ENCODE results near the gene GLOD4.
"Not testable (repeated sequence)": the region's sequence is repeated elsewhere in the genome, so short reads cannot be mapped to it uniquely, and the experiment has no call there.

Gene GLOD4

DNA sequence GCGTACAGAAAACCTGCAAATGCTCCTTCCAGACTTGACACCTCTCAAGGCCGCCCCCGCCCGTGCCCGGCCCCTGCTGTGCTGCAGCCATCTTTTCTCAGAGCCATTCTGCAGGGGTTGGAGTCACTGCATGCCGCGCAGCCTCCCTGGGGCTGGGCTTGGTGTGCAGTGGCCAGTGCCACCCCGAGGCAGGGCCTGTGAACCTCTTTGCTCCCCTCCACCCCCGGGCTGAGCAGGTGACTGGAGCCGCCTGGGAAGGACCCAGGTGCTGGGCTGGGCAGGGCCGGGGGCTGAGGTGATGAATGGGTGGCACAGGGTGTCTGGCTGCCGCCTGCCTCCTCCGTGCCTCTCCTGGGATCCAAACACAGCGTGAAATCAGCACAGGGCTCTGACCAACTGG is 20.4 kb upstream of the GLOD4 start:
- no peak for DNase-seq

- DNase-seq: no peak
Observed at GRCh38 chr17:801660-802059, 19.6 kb upstream of the GLOD4 start.

- DNase-seq: no peak
Observed at GRCh38 chr17:800446-801242, 18.6 kb upstream of the GLOD4 start.

DNA sequence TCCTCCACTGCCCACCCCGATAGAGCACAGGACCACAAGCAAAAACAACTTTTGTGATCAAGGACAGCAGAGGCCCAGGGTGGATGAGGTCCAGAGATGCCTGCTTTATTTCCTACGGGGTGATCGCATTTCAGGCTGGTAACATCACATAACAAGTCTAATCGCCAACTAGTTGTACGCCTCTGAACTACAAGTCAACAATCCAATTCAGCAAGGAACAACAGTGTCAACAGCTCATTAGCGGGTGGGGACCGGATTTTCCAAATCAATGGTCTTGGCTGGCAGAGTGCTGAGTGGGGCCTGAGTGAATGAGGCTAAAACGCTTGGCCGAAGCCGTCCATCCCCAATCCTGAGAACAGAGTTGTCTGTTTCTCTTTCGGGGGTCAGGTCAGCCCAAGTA is 17.2 kb upstream of the GLOD4 start:
- no peak for DNase-seq

DNA sequence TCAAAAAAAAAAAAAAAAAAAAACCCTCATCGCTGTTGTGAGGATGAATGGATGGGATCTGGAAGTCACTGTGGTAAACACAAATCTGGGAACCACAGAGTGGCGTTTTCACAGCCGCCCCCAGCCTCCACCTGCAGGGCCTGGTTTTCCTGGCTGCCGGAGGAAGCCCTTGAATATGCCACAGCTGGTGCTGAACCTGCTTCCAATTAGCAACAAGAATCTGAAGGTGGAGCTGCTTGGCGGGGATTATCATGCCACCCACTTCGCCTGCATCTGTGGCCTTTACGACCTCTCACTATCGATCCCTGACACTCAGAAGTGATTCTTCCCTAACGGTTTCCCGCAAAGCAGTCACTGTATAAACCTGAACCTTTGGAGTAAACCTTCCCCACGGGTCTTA is 16.2 kb upstream of the GLOD4 start:
- no peak for DNase-seq

DNA sequence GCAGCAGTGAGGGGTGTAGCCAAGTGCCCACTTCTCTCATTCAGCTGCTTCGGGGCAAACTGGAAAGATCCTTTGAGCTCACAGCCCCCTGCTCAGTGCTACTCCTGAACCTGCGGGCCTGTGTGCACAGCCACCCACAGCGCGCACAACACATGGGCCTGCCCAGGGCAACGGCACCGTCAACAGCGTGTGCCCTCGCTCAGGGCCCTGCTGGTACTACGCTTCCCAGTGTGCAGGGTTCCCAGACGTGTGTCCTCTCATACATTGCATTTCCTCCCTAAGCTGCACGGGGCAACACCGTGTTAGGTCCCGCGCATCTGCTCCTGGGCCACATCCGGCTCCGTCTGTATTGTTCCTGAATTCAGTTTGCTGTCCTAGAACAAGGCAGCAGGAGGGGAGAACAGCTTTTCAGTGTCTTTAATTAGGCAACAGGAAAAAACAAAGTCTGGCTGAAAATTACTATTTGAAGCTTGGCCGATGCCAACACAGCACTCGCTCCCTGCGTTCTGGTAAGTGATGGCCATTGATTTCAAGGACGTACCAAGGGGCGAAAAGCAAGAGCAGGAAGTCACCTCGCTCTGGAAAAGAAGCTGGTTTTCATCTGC is 15.3 kb upstream of the GLOD4 start:
- DNase-seq: no peak

GRCh38 chr17:796609-797008 is 14.5 kb upstream of the GLOD4 start:
- DNase-seq: no peak

DNA sequence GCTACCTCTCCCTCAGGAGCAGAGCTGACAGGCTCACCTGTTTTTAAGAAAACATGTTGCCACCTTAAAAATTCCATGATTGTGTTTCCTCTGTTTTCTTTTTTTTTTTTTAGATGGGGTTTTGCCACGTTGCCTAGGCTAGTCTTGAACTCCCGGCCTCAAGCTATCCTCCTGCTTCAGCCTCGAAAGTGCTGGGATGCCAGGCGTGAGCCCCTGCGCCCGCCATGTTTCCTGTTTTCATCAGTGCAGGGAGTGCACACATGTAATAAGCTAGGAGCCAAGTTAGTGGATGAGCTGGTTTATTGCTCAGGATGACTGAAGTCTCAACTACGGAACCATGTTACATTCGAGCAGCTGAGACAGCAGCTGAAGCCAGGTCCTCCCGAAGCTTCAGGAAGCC is 13.6 kb upstream of the GLOD4 start:
- DNase-seq: no peak

DNA sequence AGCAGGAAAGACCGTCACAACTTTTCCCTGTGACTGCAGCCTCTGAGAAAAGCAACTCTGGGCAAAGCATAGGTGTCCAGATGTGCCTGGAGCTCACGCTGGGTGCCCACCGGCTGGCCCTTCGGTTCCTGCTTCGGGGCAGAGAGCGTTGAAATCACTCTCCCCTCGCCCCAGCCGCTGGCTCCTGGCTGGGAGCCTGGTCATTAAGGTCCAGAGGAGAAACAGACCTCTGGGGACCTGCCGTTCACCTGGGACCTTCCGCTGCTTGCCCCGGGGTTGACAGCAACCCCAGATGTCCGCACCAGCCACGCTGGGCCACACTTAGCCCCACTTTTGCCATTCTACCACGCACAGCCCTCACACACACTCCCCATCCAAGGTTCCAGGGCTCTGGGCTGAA is 13.2 kb upstream of the GLOD4 start:
- DNase-seq: no peak

DNA sequence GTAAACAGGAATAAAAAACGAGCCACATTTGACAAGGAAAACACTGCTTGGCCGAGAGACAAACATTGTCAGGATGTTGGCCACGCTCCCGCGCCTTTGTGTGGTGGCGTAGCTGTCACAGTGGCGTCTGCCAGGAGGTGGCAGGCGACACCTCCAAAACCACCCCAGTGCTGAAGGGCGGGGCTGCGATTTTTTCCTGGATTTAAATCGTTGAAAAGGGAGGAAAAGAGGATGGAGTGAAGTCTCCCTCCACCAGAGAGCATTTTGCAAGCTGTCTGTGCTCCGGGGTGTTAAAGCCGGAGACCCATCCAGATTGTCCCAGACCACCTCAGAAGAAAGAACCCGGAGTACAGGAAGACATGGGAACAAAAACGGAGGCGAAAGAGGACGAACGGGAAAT is 12.8 kb upstream of the GLOD4 start:
- peak; percentile 81 for DNase-seq

GRCh38 chr17:792277-792676 is 10.2 kb upstream of the GLOD4 start:
- no peak for DNase-seq

- DNase-seq: no peak
Observed at GRCh38 chr17:791829-792228, 9.7 kb upstream of the GLOD4 start.

DNA sequence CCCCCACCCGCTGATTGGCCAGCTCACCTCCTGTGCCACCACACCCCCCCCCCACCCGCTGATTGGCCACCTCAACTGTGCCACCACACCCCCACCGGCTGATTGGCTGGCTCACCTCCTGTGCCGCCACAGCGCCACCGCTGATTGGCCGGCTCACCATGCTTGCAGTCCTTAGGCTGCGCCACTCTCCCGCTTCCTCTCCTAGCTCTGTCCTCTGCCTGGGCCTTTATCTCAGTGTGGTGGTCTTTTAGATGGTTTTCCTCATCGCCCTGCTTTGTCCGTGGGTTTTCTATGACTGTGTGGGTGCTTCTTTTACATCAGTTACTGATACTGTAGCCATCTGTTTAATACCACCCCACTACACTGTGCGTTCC is 8.8 kb upstream of the GLOD4 start:
- not testable (repeated sequence) for DNase-seq

DNA sequence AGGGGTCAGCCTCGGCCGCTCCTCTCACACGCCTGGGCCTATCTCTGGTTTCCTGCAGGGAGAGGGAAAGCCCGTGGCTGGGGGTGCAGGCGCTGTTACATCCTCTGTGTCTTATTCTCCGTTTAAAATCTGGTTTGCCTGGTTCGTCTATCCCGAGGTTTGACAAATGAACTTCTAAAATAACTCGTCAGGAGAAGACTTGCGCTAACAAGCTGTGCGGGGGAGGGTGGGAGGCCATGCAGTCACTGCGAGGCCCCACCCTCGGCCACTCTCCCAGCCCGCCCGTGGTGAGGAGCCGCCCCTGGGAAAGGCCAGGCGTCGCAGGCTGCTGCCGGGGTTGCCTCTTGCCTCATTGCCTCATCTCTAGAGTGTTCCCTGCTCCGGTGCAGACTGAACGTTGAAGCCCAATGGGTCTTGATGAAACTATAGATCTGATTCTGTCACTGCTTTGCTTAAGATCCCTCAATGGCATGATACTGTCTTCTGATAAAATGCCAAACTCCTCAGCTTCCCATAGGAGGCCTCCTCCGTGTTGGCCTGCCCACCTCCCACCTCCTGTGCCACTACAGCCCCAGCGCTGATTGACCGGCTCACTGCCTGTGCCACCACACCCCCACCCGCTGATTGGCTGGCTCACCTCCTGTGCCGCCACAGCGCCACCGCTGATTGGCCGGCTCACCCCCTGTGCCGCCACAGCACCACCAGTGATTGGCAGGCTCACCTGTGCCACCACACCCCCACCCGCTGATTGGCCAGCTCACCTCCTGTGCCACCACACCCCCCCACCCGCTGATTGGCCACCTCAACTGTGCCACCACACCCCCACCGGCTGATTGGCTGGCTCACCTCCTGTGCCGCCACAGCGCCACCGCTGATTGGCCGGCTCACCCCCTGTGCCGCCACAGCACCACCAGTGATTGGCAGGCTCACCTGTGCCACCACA is 8.1 kb upstream of the GLOD4 start:
- not testable (repeated sequence) for DNase-seq

- no peak for DNase-seq
Observed at GRCh38 chr17:789160-789840, 7.2 kb upstream of the GLOD4 start.

DNA sequence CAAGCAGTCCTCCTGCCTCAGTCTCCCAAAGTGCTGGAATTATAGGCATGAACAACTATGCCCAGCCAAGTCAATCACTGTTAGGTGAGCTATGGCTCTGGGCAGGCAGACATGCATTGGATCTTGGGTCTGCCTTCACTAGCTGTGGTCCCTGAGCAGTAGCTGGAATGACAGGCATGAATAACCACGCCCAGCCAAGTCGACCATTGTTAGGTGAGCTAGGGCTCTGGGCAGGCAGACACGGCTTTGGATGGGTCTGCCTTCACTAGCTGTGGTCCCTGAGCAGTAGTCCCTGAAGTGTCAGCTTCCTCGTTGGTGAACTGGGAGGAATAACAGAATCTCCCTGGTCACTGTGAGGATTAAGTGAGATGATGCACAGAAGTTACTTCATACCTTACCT is 6.5 kb upstream of the GLOD4 start:
- DNase-seq: no peak

- DNase-seq: no peak
Observed at GRCh38 chr17:787641-788221, 5.7 kb upstream of the GLOD4 start.

- DNase-seq: not testable (repeated sequence)
Observed at GRCh38 chr17:785901-786300, 3.8 kb upstream of the GLOD4 start.

- DNase-seq: no peak
Observed at GRCh38 chr17:784143-784542, 2.1 kb upstream of the GLOD4 start.

DNA sequence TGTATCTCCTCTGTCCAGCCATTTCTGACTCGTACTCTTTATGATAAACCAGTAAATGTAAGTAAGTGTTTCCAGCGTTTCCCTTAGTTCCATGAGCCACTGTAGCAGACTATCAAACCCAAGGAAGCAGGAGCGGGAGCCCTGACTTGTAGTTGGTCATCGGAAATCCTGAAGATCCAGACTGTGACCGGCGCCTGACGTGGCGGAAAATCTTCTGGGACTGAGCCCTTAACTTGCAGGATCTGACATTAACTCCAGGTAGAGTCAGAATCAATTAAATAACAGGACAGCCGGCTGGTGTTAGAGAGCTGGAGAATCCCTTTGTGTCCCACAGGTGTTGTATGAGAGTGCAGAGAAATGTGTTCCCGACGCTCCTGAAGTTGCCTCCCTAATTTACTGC is 4.0 kb downstream of the GLOD4 start:
- no peak for DNase-seq

- DNase-seq: no peak
Observed at GRCh38 chr17:774313-774584, 7.8 kb downstream of the GLOD4 start.

DNA sequence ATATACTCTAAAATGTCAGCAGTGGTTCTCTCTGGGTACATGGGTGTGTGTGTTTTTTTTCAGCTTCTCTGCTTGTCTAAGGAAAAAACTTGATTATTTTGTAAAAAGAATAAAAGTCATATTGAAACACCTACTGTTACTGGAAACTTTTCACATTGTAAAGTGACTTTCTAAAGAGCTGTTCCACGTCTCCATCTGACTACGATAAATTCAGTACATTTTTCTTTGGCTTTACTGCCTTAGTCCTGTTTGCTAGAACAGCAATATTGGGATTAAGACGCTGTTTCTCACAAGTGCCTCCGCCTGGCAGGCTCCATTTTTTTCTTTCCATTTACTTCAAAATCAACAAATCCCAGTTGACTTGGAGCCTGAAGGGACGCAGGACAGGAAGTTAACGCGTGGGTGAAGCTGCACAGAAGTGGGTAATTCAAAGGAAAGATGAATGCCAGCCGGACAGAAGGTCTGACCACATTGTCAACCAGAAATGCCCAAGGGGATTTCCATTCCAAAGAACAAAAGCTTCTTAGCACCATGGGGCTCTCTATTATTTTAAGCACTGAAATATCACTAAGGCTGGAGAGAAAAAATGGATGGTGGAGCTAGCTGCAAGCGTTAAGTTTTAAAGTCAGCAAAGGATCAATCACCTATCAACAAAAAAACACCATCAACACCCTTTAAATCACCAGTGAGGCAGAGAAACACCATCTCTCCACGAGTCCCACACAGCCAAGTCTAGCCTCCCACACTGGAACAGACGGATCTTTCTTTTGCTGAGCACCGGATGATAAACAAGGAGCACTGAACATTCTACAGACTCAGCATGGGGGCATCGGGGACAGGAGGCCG is 8.4 kb downstream of the GLOD4 start:
- no peak for DNase-seq
